Naive thymus-derived CD8-positive, alpha-beta T cell (primary cell): ENCODE measurements around the gene PPP1R37. TPM values are rescaled to one million over a fixed set of nuclear protein-coding genes. Genes with fewer than 3 reads are reported as not detected.

Experiments
- ATAC-seq, 2 donors: fragments of 150-1000 bp; cut with Tn5 transposase in 1 of 2; sonication (Bioruptor Pico), chemical (Tn5 transposase) in 1 of 2; 1 replicate in 1 of 2; 2 replicates in 1 of 2; pipeline ENCODE4 v1.10.0; 2021; ENCODE audit warnings: mild to moderate bottlenecking in 2 of 2, moderate library complexity in 2 of 2
- POLR2A ChIA-PET: fragments of 350-600 bp; sonication (Branson Sonifier 250); formaldehyde crosslinking; loops from one replicate; lab custom pipeline; 2021; ENCODE audit warnings: antibody characterized with exemption; lab: Charles Lee
- DNase-seq, 10 donors: peaks; one replicate each; pipeline versions ENCODE4 v3.0.0 to v3.0.0-alpha.2; 2020 to 2022
- H3K27ac Mint-ChIP-seq, 10 donors: one replicate each; pipeline ENCODE4 v1.8.0; 2020 to 2022; ENCODE audit warnings: mild to moderate bottlenecking in 10 of 10, mixed read lengths in 10 of 10, moderate library complexity in 4 of 10, inconsistent platforms in 1 of 10
- H3K27me3 Mint-ChIP-seq, 5 donors: one replicate each; pipeline ENCODE4 v1.8.0; 2021 to 2022; ENCODE audit warnings: mixed read lengths in 5 of 5
- H3K36me3 Mint-ChIP-seq, 3 donors: one replicate each; pipeline ENCODE4 v1.8.0; 2020 to 2022; ENCODE audit warnings: mixed read lengths in 3 of 3, mild to moderate bottlenecking in 2 of 3, inconsistent platforms in 1 of 3
- H3K4me1 Mint-ChIP-seq, 4 donors: one replicate each; pipeline ENCODE4 v1.8.0; 2021 to 2022; ENCODE audit warnings: mixed read lengths in 4 of 4
- H3K4me3 Mint-ChIP-seq, 10 donors: one replicate each; pipeline ENCODE4 v1.8.0; 2020 to 2022; ENCODE audit warnings: mild to moderate bottlenecking in 10 of 10, mixed read lengths in 10 of 10, moderate library complexity in 6 of 10, inconsistent platforms in 1 of 10
- H3K9me3 Mint-ChIP-seq, 9 donors: one replicate each; pipeline ENCODE4 v1.8.0; 2020 to 2022; ENCODE audit warnings: mixed read lengths in 9 of 9, mild to moderate bottlenecking in 3 of 9, inconsistent platforms in 1 of 9, moderate library complexity in 1 of 9
- polyA plus RNA-seq, 3 donors: library from polyadenylated mRNA; unstranded; fragments of 300-500 nt; fragmentation: Illumina TruSeq; gene quantifications; one replicate each; pipeline ENCODE4 v1.2.3, GENCODE V29; 2021
- total RNA-seq, 8 experiments: library from RNA in 2 of 8; stranded (reverse) in 2 of 8; gene quantifications; one replicate each; pipeline ENCODE4 v1.2.3 and lab custom pipeline; 2021 to 2026

PPP1R37 gene, protein sequence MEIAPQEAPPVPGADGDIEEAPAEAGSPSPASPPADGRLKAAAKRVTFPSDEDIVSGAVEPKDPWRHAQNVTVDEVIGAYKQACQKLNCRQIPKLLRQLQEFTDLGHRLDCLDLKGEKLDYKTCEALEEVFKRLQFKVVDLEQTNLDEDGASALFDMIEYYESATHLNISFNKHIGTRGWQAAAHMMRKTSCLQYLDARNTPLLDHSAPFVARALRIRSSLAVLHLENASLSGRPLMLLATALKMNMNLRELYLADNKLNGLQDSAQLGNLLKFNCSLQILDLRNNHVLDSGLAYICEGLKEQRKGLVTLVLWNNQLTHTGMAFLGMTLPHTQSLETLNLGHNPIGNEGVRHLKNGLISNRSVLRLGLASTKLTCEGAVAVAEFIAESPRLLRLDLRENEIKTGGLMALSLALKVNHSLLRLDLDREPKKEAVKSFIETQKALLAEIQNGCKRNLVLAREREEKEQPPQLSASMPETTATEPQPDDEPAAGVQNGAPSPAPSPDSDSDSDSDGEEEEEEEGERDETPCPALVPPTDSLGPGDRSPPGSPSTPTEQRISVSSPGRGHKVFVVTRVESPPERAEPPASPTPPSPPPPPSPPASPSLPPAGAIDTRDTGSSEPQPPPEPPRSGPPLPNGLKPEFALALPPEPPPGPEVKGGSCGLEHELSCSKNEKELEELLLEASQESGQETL
- 10 to 100 TPM; 32.9 to 33.3 TPM for total RNA-seq
- polyA plus RNA-seq = 1 to 10 TPM in 1 of 3 donors, under 1 TPM in 2; 0.40 to 2.0 (median 0.83) TPM
- total RNA-seq (lab: John Stamatoyannopoulos, UW) = 27.8 to 48.2 (median 44.2) reads per million in 6 experiments

DNA sequence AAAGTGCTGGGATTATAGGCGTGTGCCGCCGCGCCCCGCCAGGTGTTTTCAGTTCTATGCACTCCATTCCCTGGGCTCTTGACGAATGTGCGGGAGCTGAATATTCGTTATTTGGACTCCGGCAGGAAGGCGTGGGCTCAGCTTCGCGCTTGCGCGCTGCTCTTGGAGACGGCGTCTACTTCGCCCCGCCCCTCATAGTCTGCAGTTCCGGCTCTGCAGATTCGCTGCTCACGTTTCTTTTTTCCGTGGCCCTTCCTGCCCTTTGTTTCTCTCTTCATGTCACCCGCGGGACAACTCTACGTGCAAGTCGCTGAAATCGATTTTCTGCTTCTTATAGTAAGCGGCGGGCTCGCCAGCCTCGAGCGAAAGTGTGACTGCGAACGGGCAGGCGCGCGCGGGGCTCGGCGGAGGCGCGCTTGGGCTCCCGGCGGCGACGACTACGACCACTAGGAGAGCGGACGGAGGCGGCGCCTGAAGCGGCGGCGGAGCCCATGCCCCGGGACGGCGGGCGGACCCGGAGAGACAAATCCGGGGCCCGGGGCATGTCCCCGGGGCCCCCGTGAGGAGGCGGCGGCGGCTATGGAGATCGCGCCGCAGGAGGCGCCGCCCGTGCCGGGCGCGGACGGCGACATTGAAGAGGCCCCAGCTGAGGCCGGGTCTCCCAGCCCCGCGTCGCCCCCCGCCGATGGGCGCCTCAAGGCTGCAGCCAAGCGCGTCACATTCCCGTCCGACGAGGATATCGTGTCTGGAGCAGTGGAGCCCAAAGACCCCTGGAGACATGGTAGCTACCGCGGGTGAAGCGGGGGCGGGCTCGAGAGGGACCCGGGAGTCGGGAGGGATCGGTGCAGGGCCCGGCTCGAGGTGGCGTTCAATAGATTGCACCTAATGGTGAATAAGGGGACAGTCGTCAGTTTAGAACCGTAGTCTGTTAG is at the start of gene PPP1R37:
Gene PPP1R37 (plus strand): TSS at position 433 of the 932 bp plus-strand sequence. CDS start 147 bp downstream, at position 580.
- Mint-ChIP-seq H3K4me3 (peak within 1 kb of the TSS; percentile 91 to 99 (median 94)), H3K36me3 (peaks cover 0 to 4% (median 4%) of the 10 kb centered on the region in 3 donors), H3K4me1 (peaks cover 46 to 81% (median 67%) of the 10 kb centered on the region in 4 donors), H3K27ac (peak within 1 kb of the TSS; percentile 97 to 100 (median 98)), H3K27me3 (no peaks in the 10 kb centered on the region), H3K9me3 (peaks cover 0 to 2% (median 0%) of the 10 kb centered on the region in 9 donors)
- POLR2A ChIA-PET = interaction anchor here (0.6 to 3.5 kb wide), 18 partner anchors 8 to 590 kb away, joined by 3 to 42 read pairs (median 4); partner anchors contain the start of genes BLOC1S3, CLASRP, CLPTM1 and GEMIN7
- ATAC-seq (peak; percentile 78 to 80), DNase-seq (peak; percentile 84 to 96 (median 90))

DNA sequence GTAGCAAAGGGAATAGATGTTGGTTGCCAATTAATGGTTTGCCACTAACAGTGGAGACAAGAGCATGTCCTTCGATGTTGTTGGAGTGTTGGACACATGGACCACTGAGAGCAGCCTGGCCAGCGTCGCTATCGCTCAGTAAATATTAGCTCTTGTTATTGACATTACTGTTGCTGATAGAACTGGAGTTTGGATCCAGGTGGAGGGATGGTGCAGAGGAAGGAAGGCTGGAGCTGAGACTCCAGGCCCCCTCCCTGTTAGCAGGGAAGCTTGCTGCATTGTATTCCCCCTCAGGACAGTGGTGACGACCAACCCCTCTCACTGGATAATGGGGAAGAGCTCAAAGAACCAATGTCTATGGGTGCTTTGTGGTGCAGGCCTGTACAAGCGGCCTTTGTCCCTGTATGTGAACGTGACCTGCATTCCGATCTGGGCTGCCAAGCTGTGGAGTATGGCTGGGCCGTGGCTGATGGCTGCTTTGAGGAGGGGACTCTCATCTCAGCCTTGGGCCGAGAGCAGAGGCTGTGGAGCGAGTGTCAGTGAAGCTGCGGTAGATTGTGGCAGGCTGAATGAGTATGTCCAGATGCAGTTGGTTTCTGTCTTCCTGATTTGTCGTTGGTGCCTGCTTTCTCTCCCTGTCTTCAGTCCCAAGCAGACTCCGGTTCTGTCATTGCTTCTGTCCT is 47.2 kb upstream of the PPP1R37 start:
- ATAC-seq = no peak
- Mint-ChIP-seq H3K4me3 (peak overlapping the region in 1 of 10 donors; percentile 29), H3K9me3 (no peaks in the 10 kb centered on the region), H3K36me3 (peaks cover 0 to 79% (median 2%) of the 10 kb centered on the region in 3 donors), H3K27ac (peak overlapping the region in 4 of 10 donors; percentile 35 to 63 (median 48)), H3K27me3 (no peaks in the 10 kb centered on the region), H3K4me1 (peaks cover 35 to 72% (median 63%) of the 10 kb centered on the region in 4 donors)
- POLR2A ChIA-PET = interaction anchor here (0.6 kb wide), 1 partner anchor 110 kb away, joined by 3 read pairs; no protein-coding TSS in a partner anchor
- no peak for DNase-seq

DNA sequence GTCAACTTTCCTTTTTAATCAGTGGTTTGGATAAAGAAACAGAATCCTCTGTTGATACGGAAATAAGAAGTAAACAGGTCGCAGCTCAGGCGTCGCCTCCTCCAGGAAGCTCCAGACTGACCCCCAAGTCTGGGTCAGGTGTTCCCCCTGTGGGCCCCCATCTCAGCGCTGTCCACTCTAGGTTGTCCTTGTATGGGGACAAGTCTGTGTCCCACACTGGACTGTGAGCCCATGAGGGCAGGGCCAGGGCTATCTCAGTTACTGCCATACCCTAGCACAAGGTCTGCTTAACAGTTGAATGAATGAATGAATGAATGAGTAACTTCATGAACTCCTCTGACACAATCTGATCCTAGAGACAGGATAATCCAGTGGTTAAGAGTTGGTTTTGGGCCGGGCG is 46.6 kb upstream of the PPP1R37 start:
- ATAC-seq = no peak
- no peaks in the 10 kb centered on the region for H3K9me3 Mint-ChIP-seq
- H3K4me1 Mint-ChIP-seq = peaks cover 32 to 70% (median 61%) of the 10 kb centered on the region in 4 donors
- H3K27me3 Mint-ChIP-seq = no peaks in the 10 kb centered on the region
- DNase-seq = no peak
- peak overlapping the region in 3 of 10 donors; percentile 29 to 52 (median 36) for H3K4me3 Mint-ChIP-seq
- peaks cover 0 to 78% (median 2%) of the 10 kb centered on the region in 3 donors for H3K36me3 Mint-ChIP-seq
- POLR2A ChIA-PET = interaction anchor here (0.6 kb wide), 1 partner anchor 110 kb away, joined by 3 read pairs; no protein-coding TSS in a partner anchor
- peak overlapping the region in 4 of 10 donors; percentile 24 to 41 (median 37) for H3K27ac Mint-ChIP-seq

DNA sequence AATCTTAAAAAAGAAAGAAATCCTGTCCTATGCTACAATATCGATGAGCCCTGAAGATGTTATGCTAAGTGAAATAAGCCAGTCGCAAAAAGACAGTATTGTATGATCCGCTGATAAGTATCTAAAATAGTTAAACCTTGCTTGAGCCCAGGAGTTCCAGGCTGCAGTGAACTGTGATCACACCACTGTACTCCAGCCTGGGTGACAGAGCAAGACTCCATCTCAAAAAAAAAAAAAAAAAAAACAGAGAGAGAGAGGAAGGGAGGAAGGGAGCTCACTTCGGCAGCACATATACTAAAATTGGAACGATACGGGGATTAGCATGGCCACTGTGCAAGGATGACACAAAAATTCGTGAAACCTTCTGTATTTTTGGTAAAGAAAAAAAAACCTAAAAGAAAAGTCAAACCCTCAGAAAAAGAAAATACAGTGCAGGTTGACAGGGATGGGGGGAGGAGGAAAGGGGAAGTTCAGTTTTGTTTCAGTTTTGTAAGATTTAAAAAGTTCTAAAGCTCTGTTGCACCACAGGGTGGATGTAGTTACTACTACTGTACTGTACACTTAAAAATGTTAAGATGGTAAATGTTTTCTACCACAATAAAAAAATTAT is 45.7 kb upstream of the PPP1R37 start:
- H3K4me1 Mint-ChIP-seq = peaks cover 29 to 64% (median 56%) of the 10 kb centered on the region in 4 donors

DNA sequence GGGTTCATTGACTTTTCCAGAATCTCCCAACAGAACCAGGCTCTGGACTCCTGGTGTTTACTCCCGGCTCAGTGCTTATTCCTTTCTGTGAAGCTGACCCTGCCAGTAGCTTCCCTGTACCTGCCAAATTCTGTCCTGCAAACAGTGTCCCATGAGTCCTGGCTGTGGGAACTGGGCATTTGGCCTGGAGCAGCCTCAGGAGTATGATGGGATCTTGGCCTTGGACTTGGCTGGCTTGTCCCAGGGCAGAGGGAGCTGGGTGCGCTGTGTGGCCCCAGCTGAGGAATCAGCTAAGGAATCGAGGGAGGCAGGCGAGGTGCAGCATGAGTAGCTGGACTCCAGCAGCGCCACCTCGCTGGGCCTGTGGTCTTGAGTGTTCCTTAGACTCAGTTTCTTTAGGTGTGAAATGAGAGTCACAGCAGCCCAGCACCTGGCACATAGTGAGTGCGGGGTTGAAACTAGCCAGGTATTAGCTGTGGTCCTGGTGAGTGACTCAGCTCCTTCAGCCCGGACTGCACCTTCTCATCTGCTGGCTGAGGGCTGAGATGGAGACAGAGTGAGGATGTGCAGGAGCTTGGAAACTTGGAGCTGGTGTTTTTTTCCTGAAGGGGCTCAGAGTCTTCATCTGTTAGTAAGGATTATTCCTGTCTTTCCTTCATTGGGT is 43.8 kb upstream of the PPP1R37 start:
- POLR2A ChIA-PET = interaction anchor here (1.1 kb wide), 1 partner anchor 16 kb away, joined by 4 read pairs; no protein-coding TSS in a partner anchor
- no peaks in the 10 kb centered on the region for H3K9me3 Mint-ChIP-seq
- no peak overlapping the region for H3K4me3 Mint-ChIP-seq
- peaks cover 29 to 65% (median 51%) of the 10 kb centered on the region in 4 donors for H3K4me1 Mint-ChIP-seq
- no peaks in the 10 kb centered on the region for H3K27me3 Mint-ChIP-seq
- DNase-seq (no peak), ATAC-seq (no peak)
- H3K36me3 Mint-ChIP-seq = peaks cover 0 to 75% (median 3%) of the 10 kb centered on the region in 3 donors
- H3K27ac Mint-ChIP-seq = peak overlapping the region in 7 of 10 donors; percentile 6 to 85 (median 52)

More for the DNA sequence above, 45.7 kb upstream of the PPP1R37 start:
- Mint-ChIP-seq H3K27ac (peak overlapping the region; percentile 38 to 88 (median 79)), H3K9me3 (no peaks in the 10 kb centered on the region), H3K4me3 (peak overlapping the region in 9 of 10 donors; percentile 13 to 81 (median 43)), H3K36me3 (peaks cover 0 to 77% (median 0%) of the 10 kb centered on the region in 3 donors), H3K27me3 (no peaks in the 10 kb centered on the region)
- POLR2A ChIA-PET = interaction anchor here (1.2 kb wide), 1 partner anchor 8 kb away, joined by 5 read pairs; the partner anchor contains the start of gene CLASRP
- peak in 1 of 10 donors; percentile 12 for DNase-seq
- ATAC-seq = peak; percentile 68 to 79

DNA sequence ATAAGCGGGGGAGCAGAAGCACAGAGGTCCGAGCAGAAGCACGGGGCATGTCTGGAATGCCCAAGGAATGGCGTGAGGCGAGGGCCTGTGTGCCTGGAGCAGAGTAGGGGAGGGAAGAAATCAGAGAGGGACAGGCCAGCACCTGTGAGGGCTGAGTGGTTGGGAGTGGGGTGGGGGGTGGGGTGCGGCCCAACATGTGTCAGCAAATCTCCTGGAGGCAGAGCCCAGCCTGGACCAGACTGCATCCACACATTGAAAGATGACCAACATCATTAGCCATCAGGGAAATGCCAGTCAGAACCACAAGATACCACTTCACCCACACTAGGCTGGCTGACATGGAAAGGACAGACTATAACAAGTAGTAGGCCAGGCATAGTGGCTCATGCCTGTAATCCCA is 42.9 kb upstream of the PPP1R37 start:
- Mint-ChIP-seq H3K9me3 (no peaks in the 10 kb centered on the region), H3K4me3 (no peak overlapping the region), H3K27me3 (no peaks in the 10 kb centered on the region), H3K27ac (peak overlapping the region in 6 of 10 donors; percentile 22 to 80 (median 61)), H3K36me3 (peaks cover 0 to 75% (median 3%) of the 10 kb centered on the region in 3 donors), H3K4me1 (peaks cover 27 to 62% (median 46%) of the 10 kb centered on the region in 4 donors)
- POLR2A ChIA-PET = no interaction called here
- ATAC-seq = no peak
- no peak for DNase-seq

- no peaks in the 10 kb centered on the region for H3K27me3 Mint-ChIP-seq
- DNase-seq (no peak), ATAC-seq (no peak)
- POLR2A ChIA-PET = interaction anchor here (1.8 kb wide), 1 partner anchor 13 kb away, joined by 5 read pairs; the partner anchor contains the start of gene CLASRP
- H3K9me3 Mint-ChIP-seq = no peaks in the 10 kb centered on the region
- peak overlapping the region in 2 of 10 donors; percentile 4 to 71 for H3K4me3 Mint-ChIP-seq
- H3K36me3 Mint-ChIP-seq = peaks cover 0 to 71% (median 3%) of the 10 kb centered on the region in 3 donors
- H3K4me1 Mint-ChIP-seq = peaks cover 14 to 43% (median 26%) of the 10 kb centered on the region in 4 donors
- peak overlapping the region in 5 of 10 donors; percentile 33 to 90 (median 72) for H3K27ac Mint-ChIP-seq
These were observed 40.9 kb upstream of the PPP1R37 start for GRCh38 chr19:45051929-45052579.

DNA sequence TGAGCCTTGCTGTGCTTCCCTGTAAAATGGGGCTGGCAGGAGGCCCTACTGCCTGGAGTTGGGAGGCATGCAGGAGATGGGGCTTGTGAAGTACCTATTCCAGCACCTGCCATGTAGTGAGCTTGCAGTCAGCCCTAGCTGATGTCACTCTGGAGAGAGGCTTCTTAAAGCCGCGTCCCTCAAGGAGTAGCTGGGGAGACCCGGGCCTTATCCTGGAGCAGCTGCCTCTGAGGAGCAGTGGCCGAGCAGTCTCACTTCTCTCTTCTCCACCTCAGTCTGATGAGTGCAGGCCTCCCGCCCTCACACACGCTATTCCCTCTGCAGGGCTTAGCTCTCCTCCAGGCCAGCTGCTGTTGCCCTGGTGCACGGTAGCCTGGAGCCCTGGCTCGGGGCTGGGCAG is 36.1 kb upstream of the PPP1R37 start:
- peak overlapping the region in 1 of 10 donors; percentile 25 for H3K27ac Mint-ChIP-seq
- POLR2A ChIA-PET = interaction anchor here (0.6 kb wide), 1 partner anchor 78 kb away, joined by 4 read pairs; no protein-coding TSS in a partner anchor
- H3K27me3 Mint-ChIP-seq = no peaks in the 10 kb centered on the region
- no peak overlapping the region for H3K4me3 Mint-ChIP-seq
- H3K9me3 Mint-ChIP-seq = peaks cover 0 to 1% (median 0%) of the 10 kb centered on the region in 9 donors
- ATAC-seq (no peak), DNase-seq (no peak)
- peaks cover 11 to 18% (median 14%) of the 10 kb centered on the region in 4 donors for H3K4me1 Mint-ChIP-seq
- peaks cover 0 to 93% (median 12%) of the 10 kb centered on the region in 3 donors for H3K36me3 Mint-ChIP-seq

DNA sequence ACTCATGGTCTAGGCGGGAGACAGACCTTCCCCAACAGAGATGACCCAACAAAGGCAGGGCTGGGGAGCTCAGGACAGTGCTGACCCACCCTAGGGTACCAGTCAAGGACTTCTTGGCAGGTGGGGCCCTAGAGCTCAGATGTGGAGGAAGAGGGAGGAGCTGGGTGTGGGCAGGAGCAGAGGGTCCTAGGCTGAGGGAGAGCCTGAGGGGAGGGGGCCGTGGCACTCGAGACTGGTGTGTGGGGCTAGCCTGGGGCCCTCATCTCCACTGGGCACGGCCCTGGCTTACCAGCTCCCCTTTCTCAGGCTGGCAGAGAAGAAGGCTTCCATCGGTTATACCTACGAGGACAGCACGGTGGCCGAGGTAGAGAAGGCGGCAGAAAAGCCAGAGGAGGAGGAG is 35.5 kb upstream of the PPP1R37 start:
- DNase-seq = no peak
- H3K36me3 Mint-ChIP-seq = peaks cover 0 to 93% (median 12%) of the 10 kb centered on the region in 3 donors
- ATAC-seq = no peak
- peak overlapping the region in 2 of 10 donors; percentile 38 to 43 for H3K4me3 Mint-ChIP-seq
- H3K27me3 Mint-ChIP-seq = no peaks in the 10 kb centered on the region
- H3K4me1 Mint-ChIP-seq = peaks cover 8 to 16% (median 12%) of the 10 kb centered on the region in 4 donors
- POLR2A ChIA-PET = interaction anchor here (0.6 kb wide), 1 partner anchor 79 kb away, joined by 4 read pairs; no protein-coding TSS in a partner anchor
- peak overlapping the region in 2 of 10 donors; percentile 24 to 25 for H3K27ac Mint-ChIP-seq
- H3K9me3 Mint-ChIP-seq = peaks cover 0 to 1% (median 0%) of the 10 kb centered on the region in 9 donors
